GM19023 (cell line): ENCODE data around the gene HTR3A.

Experiments
- ATAC-seq: cut with Tn5 transposase; IDR thresholded peaks from one replicate; pipeline ENCODE4 v1.9.1; 2021; ENCODE audit warnings: mild to moderate bottlenecking, moderate library complexity; ENCODE audit not compliant: unreplicated experiment

The HTR3A gene

DNA sequence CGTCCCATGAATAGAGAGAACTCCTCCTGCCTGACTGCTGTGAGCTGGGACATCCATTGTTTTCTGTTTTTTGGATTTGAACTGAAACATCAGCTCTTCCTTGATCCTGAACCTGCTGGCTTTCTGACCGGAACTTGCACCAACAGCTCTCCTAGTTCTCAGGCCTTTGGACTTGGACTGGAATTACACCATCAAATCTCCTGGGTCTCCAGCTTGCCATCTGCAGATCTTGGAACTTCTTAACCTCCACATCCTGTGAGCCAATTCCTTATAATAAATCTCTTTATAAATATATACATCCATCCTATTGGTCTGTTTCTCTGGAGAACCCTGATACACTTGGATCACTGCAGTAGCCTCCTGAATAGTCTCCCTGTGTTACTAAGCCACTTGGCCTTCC, 42.1 kb downstream of the HTR3A start:
- ATAC-seq, result no peak

DNA sequence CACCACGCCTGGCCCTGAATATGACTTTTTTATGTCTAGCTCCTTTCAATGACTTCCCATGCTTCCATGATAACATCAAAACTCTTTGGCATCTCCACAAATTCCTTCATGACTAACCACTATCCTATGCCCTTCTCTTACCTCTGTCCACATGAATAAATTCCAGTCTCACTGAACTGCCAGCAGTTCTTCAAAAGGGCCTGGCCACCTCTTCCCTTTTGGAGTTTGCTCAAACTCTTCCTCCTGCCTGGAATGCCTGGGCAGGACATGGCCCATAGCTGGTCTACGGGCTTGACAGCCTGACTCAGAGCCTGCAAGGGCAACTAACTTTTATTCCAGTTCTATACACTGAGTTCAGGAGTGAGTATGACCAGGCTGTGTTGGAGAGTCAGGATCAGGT, 42.8 kb downstream of the HTR3A start:
- ATAC-seq, result no peak

DNA sequence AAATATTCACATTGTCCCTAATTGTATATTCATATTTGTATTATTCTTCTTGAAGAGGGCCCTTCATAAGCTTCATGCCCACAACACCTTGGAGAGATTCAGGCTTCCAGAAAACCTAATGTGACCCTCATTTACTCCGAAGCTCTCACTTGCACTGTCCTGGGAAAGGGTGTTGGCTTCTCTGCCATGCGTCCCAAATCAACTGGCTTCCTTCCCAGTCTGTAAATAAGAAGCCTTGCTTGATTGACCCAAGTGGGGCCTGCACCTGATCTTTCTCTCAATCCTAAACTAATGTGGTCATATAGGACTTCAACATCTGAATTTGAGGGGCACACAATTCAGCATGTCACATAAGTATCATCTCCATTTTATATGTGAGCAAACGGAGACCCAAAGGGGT, 44.1 kb downstream of the HTR3A start:
- ATAC-seq, result no peak

DNA sequence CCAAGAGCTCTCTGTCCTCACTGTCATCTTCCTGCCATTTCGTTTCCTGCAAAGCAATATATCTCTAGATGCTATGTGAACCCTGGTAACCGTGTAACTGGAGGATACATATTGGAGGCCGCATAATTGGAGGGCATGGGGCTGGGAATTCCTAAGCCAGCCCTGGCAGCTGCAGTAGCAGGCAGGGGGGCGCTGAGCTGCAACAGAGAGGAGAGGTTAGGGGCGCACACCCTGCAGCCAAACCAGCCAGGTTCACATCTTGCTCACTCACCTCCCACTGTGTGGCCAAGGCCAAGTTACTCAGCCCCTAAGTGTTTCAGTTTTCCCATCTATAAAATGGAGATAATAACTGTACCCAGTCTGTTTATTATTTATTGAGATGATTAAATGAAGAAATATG, 44.7 kb downstream of the HTR3A start:
- no peak for ATAC-seq

DNA sequence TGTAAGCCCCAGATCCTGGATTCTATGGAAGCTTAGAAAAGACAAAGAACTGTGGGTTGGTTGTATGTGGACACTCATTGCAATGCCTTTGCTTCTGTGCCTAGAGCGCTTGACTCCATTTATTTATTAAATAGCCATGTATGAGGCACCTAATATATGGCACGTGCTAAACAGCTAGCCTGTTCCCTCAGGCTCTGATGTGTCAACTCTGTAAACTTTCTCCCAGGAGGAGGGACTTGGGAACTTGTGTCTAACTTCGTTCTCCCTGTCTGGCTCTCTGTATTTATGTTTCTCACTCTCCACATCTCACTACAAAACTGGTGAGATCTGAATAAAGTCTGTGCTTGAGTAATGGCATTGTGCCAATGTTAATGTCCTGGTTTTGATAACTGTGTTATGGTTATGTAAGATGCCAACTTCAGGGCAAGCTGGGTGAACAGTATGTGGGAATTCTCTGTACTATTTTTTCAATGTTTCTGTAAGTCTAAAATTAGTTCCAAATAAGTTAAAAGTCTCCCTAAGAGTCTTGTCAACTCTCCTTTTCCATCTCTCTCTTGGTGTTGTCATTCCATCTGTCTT, 50.5 kb downstream of the HTR3A start:
- ATAC-seq, result no peak

DNA sequence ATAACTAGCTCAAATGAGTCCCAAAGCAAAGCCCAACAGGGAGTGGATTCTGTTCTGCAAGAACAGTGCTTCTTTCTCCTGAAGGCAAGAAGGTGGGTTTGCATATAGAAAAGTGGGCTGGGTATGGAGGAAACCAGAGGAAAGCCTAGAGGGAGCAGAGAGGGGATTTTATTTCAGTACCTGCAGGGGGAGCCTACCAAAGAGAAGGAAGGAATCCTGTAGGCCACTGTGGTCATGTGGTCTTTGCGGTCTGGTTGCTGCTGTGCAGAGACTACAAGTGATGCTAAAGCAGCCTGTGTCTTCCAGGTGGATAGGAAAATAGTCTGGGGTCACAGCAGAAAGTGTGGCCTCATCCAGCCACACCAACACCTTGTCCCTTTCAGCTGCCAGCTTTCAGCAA, 51.4 kb downstream of the HTR3A start:
- no peak for ATAC-seq

DNA sequence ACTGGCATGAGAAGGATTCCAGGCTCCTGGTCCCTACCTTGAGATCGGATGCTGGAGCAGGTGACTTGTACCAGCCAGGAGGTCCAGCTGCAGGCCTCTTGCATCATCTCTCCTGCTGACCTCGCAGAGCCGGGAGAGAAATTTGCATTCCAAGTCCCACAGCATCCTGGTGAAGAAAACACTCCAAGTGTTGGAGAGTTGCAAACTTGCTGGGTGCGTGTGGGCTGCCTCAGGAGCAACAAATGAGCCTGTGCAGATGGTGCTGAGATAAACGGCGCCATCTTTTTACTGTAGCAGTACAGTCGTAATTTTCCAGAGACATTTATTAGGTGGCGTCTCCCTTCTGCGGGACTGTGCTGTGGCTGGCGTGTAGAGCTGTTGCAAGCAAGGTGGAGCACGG, 52.5 kb downstream of the HTR3A start:
- ATAC-seq, result no peak

DNA sequence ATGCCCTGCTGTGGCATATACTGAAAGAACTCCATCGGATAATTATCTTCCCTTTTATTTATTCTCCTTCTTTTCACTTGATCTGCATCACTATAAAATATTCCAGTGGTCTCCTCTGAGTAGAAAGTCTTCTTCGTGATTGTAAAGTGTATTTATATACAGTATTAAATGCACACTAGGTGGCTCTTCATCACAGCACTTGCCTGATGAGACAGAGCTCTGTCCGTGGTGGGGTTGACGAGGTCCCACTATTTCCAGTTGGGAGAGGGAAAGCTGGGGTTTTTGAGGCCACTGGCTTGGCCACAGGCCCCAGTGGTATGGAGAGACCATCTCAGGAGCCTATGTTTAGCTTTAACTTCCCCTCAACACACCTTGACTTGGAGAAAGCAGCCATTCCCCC, 53.0 kb downstream of the HTR3A start:
- no peak for ATAC-seq

DNA sequence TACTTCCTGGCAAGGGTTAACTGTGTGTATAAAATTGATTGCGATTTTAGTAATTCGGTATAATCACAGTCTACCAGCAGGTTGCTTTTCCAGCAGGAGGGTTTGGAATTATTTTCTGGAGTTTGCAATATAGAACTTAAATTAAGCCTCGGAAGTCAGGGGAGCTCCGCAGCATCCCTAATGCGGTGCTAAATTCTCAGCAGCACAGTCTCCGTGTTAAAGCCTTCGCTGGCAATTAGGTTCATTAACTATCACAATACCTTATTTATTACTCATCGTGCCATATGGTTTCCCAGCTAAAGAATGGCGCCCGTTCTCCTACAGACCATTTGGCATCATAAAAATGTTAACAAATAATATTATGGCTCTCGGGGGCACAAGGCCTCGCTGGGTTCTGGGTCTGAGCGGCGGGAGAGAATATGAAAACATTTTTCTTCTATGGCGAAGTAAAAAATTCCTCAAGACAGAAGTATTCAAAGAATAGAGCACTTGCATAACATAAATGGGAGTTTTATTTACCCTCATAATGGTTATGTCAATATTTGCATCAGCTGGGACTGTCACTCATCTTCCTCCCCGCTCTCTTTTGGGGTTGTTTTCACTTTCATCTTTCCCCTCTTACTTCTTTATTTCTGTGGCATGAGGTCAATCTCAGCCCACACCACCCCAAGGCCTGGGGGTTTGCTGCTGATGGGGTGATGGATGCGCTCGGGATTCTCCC, 56.5 kb downstream of the HTR3A start:
- no peak for ATAC-seq

DNA sequence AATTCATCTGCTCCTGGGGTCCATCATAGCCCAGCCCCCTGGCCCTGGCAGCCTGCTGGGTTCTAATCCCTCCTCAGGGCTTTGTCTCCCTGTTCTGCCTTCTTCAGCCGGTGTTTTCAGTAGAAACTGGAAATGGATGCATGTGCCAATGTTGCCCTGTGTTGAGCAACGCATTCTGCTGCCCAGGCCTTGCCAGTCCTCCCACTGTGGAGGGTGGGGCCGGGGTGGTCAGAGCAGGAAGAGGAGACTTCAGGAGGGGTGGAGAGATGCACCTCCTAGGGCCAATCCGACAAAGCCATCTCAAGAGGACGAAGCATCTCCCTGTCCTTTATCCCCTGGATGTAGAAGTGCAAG, 57.0 kb downstream of the HTR3A start:
- ATAC-seq, result no peak

DNA sequence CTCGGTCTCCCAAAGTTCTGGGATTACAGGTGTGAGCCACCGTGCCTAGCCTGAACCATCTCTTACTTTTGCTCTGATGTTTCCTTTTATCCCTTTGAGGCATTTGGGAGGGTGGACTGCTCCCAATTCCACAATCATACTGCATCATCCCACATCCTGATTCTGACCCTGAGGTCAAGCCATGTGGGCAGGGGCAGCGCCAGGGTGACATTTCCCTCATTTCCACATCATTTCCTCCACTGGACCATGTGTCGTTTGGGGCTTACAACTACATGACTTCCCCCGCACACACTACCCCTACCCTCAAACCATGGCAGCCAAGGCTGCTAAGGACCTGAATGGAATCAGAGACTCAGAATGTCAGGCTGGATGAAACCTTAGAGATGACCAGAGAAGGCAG, 58.2 kb downstream of the HTR3A start:
- no peak for ATAC-seq

DNA sequence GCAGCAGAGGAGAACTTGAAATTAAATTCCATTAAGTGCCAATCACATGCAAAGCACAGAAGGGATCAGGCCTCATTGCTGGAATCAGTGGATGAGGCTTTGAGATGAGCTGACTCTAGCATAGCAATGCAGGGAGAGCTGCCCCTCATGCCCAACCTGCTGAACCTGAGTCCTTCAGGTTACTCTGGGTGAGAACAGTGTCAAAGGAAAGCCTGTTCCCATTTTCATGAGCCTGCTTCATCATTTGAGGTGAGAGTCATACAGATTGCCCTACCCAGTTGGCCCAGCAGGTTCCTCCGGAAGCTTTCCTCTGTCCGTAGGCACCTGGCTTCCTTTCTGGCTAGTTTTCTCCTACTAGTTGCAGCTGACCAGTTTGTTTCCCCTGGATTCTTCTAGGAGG, 58.7 kb downstream of the HTR3A start:
- ATAC-seq, result no peak

DNA sequence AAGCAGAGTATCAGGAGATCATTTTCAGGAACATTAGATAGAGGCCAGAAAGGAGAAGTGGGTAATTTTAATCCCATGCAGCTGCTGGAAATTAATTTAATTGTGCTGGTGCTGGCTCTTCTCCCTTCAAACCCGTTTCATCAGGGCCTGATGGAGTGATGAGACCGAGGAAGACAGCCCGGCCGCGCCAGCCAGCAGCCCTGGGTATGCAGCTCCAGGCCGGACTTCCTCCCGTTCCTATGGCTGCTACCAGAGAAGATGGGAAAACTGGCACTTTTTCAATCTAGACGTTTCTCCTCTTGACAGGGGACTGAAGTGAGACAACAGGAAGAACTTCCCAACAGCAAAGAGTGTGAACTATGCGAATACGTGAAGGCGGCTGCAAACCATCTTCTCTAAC, 60.0 kb downstream of the HTR3A start:
- ATAC-seq, result no peak

DNA sequence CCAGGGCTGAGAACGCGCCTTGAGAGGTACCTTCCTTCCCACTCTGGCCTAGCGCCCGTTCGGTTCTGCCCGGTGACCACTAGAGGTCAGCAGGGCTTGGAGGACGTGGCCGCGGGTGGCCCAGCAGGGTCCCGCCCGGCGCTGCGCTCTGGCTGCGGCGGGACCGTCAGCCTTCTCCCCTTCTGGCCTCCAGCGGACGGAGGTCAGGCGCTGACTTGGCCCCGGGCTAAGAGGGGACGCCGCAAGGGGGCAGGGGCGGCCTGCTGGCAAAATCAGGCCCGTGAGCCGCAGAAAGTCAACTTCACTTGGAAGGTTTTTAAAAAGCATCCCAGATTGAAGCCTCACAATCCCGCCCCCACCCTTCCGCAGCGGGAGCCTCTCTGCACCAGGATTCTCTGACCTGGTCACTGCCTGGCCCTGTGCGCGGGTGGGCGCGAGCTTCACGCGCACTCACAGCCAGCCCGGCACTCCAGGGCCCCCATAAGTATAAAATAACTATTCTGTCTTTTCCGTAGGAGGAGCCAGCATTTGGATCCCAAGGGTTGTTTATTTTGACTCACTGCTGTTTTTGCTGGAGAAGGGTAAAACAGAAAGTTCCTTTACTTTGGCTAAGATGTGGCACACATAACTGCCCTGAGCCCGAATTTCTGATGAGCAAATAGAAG, 61.4 kb downstream of the HTR3A start:
- ATAC-seq, result no peak

DNA sequence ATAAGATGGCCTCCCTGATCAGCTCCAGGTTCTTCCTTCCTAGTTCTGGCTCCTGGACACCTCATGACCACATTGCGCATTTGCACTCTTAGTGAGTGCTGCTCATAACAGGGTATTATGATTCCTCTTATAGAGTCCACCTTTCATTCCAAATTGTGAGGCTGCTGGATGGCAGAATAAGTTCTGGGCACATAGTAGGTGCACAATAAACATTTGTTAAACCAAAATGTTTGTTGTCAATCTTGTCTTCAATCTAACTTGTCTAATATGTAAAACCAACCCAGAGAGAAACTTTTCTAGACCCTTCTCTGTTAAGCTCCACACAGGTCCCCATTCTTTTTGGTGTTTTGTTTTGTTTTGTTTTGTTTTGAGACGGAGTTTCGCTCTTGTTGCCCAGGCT, 62.0 kb downstream of the HTR3A start:
- ATAC-seq, result no peak

DNA sequence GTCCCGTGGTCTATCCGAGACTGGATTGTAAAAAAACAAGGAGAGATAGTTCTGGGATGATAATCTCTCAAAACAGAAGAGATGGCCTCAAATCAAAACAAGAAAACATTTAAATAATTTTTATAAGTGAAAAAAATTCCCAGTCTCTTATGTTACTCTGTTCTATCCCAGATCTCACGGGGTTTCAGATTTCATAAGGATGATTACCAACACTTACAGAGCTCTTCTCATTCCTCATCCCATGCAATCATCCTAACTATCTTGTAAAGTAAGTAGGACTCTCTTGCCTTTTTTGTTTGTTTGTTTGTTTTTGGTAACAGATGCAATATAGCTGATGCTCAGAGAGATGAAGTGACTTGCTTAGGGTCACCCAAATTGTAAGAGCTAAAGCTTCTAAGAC, 64.6 kb downstream of the HTR3A start:
- no peak for ATAC-seq
